PC-9 (cell line): Measurements from ENCODE around the gene SYAP1. TPM values are rescaled to one million over a fixed set of nuclear protein-coding genes. Genes with fewer than 3 reads are reported as not detected.

Experiments
- BruUV-seq: library from RNA; stranded (reverse); fragments of 400-500 nt; replicated peaks from 2 replicates; lab custom pipeline; 2021; lab: Mats Ljungman, UMichigan
- CTCF ChIA-PET: fragments of 300-600 bp; sonication (Branson Sonifier 250); formaldehyde crosslinking; loops from one replicate; lab custom pipeline; 2022; ENCODE audit warnings: antibody characterized with exemption; lab: Charles Lee
- POLR2A ChIA-PET: fragments of 300-600 bp; sonication (Branson Sonifier 250); formaldehyde crosslinking; loops from one replicate; lab custom pipeline; 2022; ENCODE audit warnings: antibody characterized with exemption; ENCODE audit not compliant: unreplicated experiment; lab: Charles Lee
- DNase-seq, 2 experiments: peaks; one replicate each; pipeline versions ENCODE4 v3.0.0 to v3.0.0-alpha.2; 2015 to 2022; ENCODE audit warnings: mixed read lengths in 1 of 2
- H2AFZ ChIP-seq: fragments of 200-600 bp; sonication (generic); 2 replicates; pipeline ENCODE4 v1.8.1; 2017; ENCODE audit warnings: antibody characterized with exemption
- H3F3A ChIP-seq: fragments of 200-600 bp; sonication (generic); 2 replicates; pipeline ENCODE4 v1.8.1; 2017; ENCODE audit warnings: antibody characterized with exemption, mild to moderate bottlenecking, low read depth; ENCODE audit not compliant: insufficient read depth
- H3K27ac ChIP-seq: fragments of 200-600 bp; sonication (generic); 2 replicates; pipeline ENCODE4 v1.6.1; 2016; ENCODE audit warnings: mixed run types
- H3K27me3 ChIP-seq: fragments of 200-600 bp; sonication (generic); 2 replicates; pipeline ENCODE4 v1.6.1; 2016; ENCODE audit warnings: low read depth, mixed run types; ENCODE audit not compliant: insufficient read depth
- H3K36me3 ChIP-seq: fragments of 200-600 bp; sonication (generic); 2 replicates; pipeline ENCODE4 v1.6.1; 2016; ENCODE audit warnings: low read depth, mixed run types
- H3K4me1 ChIP-seq: fragments of 200-600 bp; sonication (generic); replicated peaks from 2 replicates; pipeline ENCODE4 v1.6.1; 2016; ENCODE audit warnings: mixed run types; ENCODE audit not compliant: insufficient read depth
- H3K4me2 ChIP-seq: fragments of 200-600 bp; sonication (generic); 2 replicates; pipeline ENCODE4 v1.6.1; 2017; ENCODE audit warnings: mixed run types
- H3K4me3 ChIP-seq: fragments of 200-600 bp; sonication (generic); 2 replicates; pipeline ENCODE4 v1.6.1; 2016; ENCODE audit warnings: mixed run types
- H3K79me2 ChIP-seq: fragments of 200-600 bp; sonication (generic); 2 replicates; pipeline ENCODE4 v1.6.1; 2017; ENCODE audit warnings: low read depth, mixed run types
- H3K9me2 ChIP-seq: fragments of 200-600 bp; sonication (generic); 2 replicates; pipeline ENCODE4 v1.8.1; 2017; ENCODE audit warnings: mild to moderate bottlenecking; ENCODE audit not compliant: insufficient read depth
- H3K9me3 ChIP-seq: fragments of 200-600 bp; sonication (generic); 2 replicates; pipeline ENCODE4 v1.8.1; 2016; ENCODE audit warnings: low read depth; ENCODE audit not compliant: insufficient read depth
- H4K20me1 ChIP-seq: fragments of 200-600 bp; sonication (generic); 2 replicates; pipeline ENCODE4 v1.8.1; 2017; ENCODE audit not compliant: insufficient read depth
- CTCF ChIP-seq: fragments of 200-600 bp; sonication (generic); conservative IDR thresholded peaks from 2 replicates; pipeline ENCODE4 v1.6.1; 2017; ENCODE audit warnings: mixed run types, antibody characterized with exemption, mild to moderate bottlenecking, moderate library complexity
- EZH2 ChIP-seq: fragments of 200-600 bp; sonication (generic); IDR thresholded peaks from 2 replicates; pipeline ENCODE4 v1.8.0; 2017; ENCODE audit warnings: antibody characterized with exemption, low read depth
- intact Hi-C: fragments of 100-400 bp; cut with micrococcal nuclease; formaldehyde crosslinking; loops from one replicate; pipeline ENCODE4 v1.10.0; 2022; ENCODE audit not compliant: unreplicated experiment
- total RNA-seq: library from RNA; stranded (reverse); gene quantifications from 2 replicates; pipeline ENCODE4 v1.2.3, GENCODE V29; 2021

The SYAP1 gene
- total RNA-seq, 1 experiment from 2014 or later, result 41.2 TPM

GRCh38 chrX:16711219-16711811 lies 8.1 kb upstream of the SYAP1 start:
- Histone ChIP-seq H3K79me2 (no peaks in the 10 kb centered on the region), H3K27ac (no peak overlapping the region), H3K9me2 (no peaks in the 10 kb centered on the region), H3K4me2 (peak overlapping the region; percentile 74), H3K4me1 (no peaks in the 10 kb centered on the region), H3K4me3 (peak overlapping the region; percentile 78), H3K36me3 (no peaks in the 10 kb centered on the region), H4K20me1 (no peaks in the 10 kb centered on the region), H3K9me3 (no peaks in the 10 kb centered on the region), H2AFZ (peak overlapping the region; percentile 88), H3K27me3 (no peaks in the 10 kb centered on the region), H3F3A (no peaks in the 10 kb centered on the region)
- ChIA-PET POLR2A (interaction anchor here (0.5 kb wide), 1 partner anchor 9 kb away, joined by 3 read pairs; no protein-coding TSS in a partner anchor), CTCF (no interaction called here)
- BruUV-seq, result no TSS peak
- no peak for DNase-seq
- intact Hi-C loops, result no loop called here
- TF ChIP-seq CTCF, result no peak
- TF ChIP-seq EZH2, result no peak

- Histone ChIP-seq H3K9me2 (no peaks in the 10 kb centered on the region), H2AFZ (peak overlapping the region; percentile 88), H3K27me3 (no peaks in the 10 kb centered on the region), H4K20me1 (no peaks in the 10 kb centered on the region), H3K4me3 (peak overlapping the region; percentile 78), H3K4me1 (no peaks in the 10 kb centered on the region), H3K4me2 (peak overlapping the region; percentile 74), H3F3A (no peaks in the 10 kb centered on the region), H3K27ac (no peak overlapping the region), H3K36me3 (no peaks in the 10 kb centered on the region), H3K79me2 (no peaks in the 10 kb centered on the region), H3K9me3 (no peaks in the 10 kb centered on the region)
- POLR2A ChIA-PET, result interaction anchor here (0.5 to 0.6 kb wide), 2 partner anchors 8 to 1192 kb away, joined by 3 to 4 read pairs; no protein-coding TSS in a partner anchor
- no TSS peak for BruUV-seq
- CTCF ChIA-PET, result interaction anchor here (0.7 kb wide), 1 partner anchor 1412 kb away, joined by 14 read pairs; no protein-coding TSS in a partner anchor
- DNase-seq, result peak in 1 of 2 experiments; percentile 18
- TF ChIP-seq CTCF (no peak), EZH2 (no peak)
- intact Hi-C loops, result no loop called here
These were observed 7.4 kb upstream of the SYAP1 start for GRCh38 chrX:16711893-16712547.

GRCh38 chrX:16712548-16713155 lies 6.8 kb upstream of the SYAP1 start, which contains the start of gene CTPS2:
TSS of gene CTPS2 (minus strand) at chrX:16712669. CDS start at chrX:16702902, 9,767 bp downstream.
- Histone ChIP-seq H3K4me2 (peak within 1 kb of the TSS; percentile 74), H3K9me3 (no peaks in the 10 kb centered on the region), H3K4me3 (peak within 1 kb of the TSS; percentile 78), H3K9me2 (no peaks in the 10 kb centered on the region), H3K27me3 (no peaks in the 10 kb centered on the region), H3K79me2 (no peaks in the 10 kb centered on the region), H3F3A (no peaks in the 10 kb centered on the region), H3K36me3 (no peaks in the 10 kb centered on the region), H2AFZ (peak within 1 kb of the TSS; percentile 88), H4K20me1 (no peaks in the 10 kb centered on the region), H3K27ac (no peak within 1 kb of the TSS; the same call in 1 of the 2 replicates), H3K4me1 (no peaks in the 10 kb centered on the region)
- TF ChIP-seq EZH2 (no peak), CTCF (no peak)
- peak; percentile 49 to 63 for DNase-seq
- CTCF ChIA-PET, result interaction anchor here (0.7 kb wide), 1 partner anchor 1413 kb away, joined by 14 read pairs; no protein-coding TSS in a partner anchor
- intact Hi-C loops, result no loop called here
- POLR2A ChIA-PET, result interaction anchor here (0.5 to 0.6 kb wide), 3 partner anchors 1053 to 1570 kb away, joined by 3 to 4 read pairs (median 4); no protein-coding TSS in a partner anchor
- TSS peak; percentile 66 for BruUV-seq
